ENCODE data around the gene GRAMD2A. TPM values are rescaled to one million over a fixed set of nuclear protein-coding genes. Genes with fewer than 3 reads are reported as not detected.

GRAMD2A gene
- polyA plus RNA-seq, 3 donors, result not detected

DNA sequence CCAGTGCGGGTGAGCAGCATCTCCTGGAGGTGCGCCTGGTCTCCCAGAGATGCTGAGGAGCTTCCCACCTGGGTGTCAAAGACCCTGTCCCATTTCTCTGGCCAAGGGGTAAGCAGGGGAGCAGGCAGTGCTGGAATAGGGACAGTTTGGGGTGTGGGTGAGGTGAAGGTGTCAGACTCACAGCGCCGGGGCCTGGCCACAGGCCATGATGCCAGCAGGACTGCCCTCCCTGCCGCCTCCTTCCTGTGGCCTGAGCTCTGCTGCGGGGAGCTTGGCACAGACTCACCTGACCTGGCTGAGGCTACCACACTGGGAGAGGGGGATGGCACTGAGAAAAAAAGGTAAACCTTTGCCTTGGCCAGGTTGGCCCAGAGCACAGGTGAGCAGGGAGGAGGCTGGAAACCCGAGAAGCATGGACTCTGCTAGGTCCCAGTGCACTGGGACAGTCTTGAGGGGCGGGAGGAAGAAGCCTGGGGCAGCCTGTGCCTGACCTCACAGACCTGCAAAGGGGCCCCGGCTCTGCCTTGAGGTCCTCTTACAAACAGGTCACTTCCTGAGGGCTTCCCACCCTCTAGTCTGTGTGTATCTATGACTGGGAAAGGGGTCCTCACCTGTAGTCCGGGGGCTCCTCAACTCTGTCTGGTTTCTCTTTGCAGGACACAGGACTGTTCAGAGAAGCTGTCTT, 28.2 kb downstream of the GRAMD2A start:
- H4K20me1 ChIP-seq (ENCODE audit: insufficient read depth, low read length), result no peaks in the 10 kb centered on the region
- WGBS (ENCODE audit: insufficient coverage), result 94% methylated on average over 6 of the region's 10 CpGs
- H3K79me2 ChIP-seq (ENCODE audit: insufficient read depth, low read length), result no peaks in the 10 kb centered on the region
- no peak overlapping the region for H2AFZ ChIP-seq (ENCODE audit: insufficient read depth, low read depth, low read length, poor library complexity, severe bottlenecking)
- intact Hi-C loops (cut with micrococcal nuclease), result no loop called here
- H3K9me3 Mint-ChIP-seq, result peaks cover 0 to 1% (median 0%) of the 10 kb centered on the region in 7 donors
- peaks cover 0 to 6% (median 0%) of the 10 kb centered on the region in 3 donors for H3K27me3 Mint-ChIP-seq (ENCODE audit: low read depth in 3 of 3)
- H3K4me1 ChIP-seq (ENCODE audit: control insufficient read depth in 1 of 2, insufficient read depth in 2 of 2, low read length in 2 of 2), result no peaks in the 10 kb centered on the region
- TF ChIP-seq, protein P1, sequence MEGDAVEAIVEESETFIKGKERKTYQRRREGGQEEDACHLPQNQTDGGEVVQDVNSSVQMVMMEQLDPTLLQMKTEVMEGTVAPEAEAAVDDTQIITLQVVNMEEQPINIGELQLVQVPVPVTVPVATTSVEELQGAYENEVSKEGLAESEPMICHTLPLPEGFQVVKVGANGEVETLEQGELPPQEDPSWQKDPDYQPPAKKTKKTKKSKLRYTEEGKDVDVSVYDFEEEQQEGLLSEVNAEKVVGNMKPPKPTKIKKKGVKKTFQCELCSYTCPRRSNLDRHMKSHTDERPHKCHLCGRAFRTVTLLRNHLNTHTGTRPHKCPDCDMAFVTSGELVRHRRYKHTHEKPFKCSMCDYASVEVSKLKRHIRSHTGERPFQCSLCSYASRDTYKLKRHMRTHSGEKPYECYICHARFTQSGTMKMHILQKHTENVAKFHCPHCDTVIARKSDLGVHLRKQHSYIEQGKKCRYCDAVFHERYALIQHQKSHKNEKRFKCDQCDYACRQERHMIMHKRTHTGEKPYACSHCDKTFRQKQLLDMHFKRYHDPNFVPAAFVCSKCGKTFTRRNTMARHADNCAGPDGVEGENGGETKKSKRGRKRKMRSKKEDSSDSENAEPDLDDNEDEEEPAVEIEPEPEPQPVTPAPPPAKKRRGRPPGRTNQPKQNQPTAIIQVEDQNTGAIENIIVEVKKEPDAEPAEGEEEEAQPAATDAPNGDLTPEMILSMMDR (IDR thresholded peaks at IDR 0.05), result no peak
- H3K27ac Mint-ChIP-seq, result no peak overlapping the region
- H3K4me3 Mint-ChIP-seq, result no peak overlapping the region
- no peak overlapping the region for H3K9ac ChIP-seq (ENCODE audit: insufficient read depth, low read length, poor library complexity, severe bottlenecking)
- no peak overlapping the region for H3K4me3 ChIP-seq (replicated peaks in 1 of 3; ENCODE audit: low read depth in 2 of 3, low read length in 3 of 3)
- no peaks in the 10 kb centered on the region for H3K4me1 Mint-ChIP-seq
- no peaks in the 10 kb centered on the region for H3K9me3 ChIP-seq (replicated peaks in 1 of 2; ENCODE audit: control insufficient read depth in 1 of 2, insufficient read depth in 1 of 2, low read length in 2 of 2)
- H3K36me3 Mint-ChIP-seq, result no peaks in the 10 kb centered on the region
- no peaks in the 10 kb centered on the region for H3K36me3 ChIP-seq (replicated peaks in 1 of 2; ENCODE audit: control insufficient read depth in 1 of 2, insufficient read depth in 2 of 2, low read length in 2 of 2)
- H3K4me2 ChIP-seq (replicated peaks; ENCODE audit: extremely low read depth, low read length, poor library complexity, severe bottlenecking), result no peak overlapping the region
- no peak for DNase-seq
- no peak overlapping the region for H3K27ac ChIP-seq (ENCODE audit: low read depth in 1 of 2, low read length in 2 of 2)
- H3K27me3 ChIP-seq (ENCODE audit: control insufficient read depth in 2 of 2, insufficient read depth in 2 of 2, low read length in 2 of 2), result no peaks in the 10 kb centered on the region

DNA sequence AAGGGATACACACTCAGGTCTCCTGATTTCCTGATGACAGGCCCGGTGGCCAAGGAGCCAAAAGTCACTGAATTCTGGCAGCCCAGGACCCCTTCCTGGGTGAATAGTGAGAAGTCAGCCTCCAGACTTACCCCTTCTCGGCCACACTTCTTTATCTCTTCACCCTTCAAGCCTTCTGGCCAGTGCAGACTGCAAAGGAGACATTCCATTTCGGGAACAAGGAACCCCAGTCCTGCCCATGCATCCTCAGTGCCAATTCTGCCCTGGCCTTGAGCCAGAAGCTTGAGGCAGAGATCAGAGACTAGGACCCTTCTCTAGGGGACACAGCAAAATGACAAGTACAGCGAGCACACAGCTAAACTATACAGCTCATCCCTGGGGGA, 28.8 kb downstream of the GRAMD2A start:
- Mint-ChIP-seq H3K36me3 (no peaks in the 10 kb centered on the region), H3K27me3 (ENCODE audit: low read depth in 3 of 3) (peaks cover 0 to 5% (median 3%) of the 10 kb centered on the region in 3 donors), H3K27ac (no peak overlapping the region), H3K9me3 (peaks cover 0 to 1% (median 0%) of the 10 kb centered on the region in 7 donors), H3K4me1 (no peaks in the 10 kb centered on the region), H3K4me3 (no peak overlapping the region)
- Histone ChIP-seq H3K36me3 (replicated peaks in 1 of 2; ENCODE audit: control insufficient read depth in 1 of 2, insufficient read depth in 2 of 2, low read length in 2 of 2) (no peaks in the 10 kb centered on the region), H3K4me3 (replicated peaks in 1 of 3; ENCODE audit: low read depth in 2 of 3, low read length in 3 of 3) (no peak overlapping the region), H3K4me1 (ENCODE audit: control insufficient read depth in 1 of 2, insufficient read depth in 2 of 2, low read length in 2 of 2) (no peaks in the 10 kb centered on the region), H3K79me2 (ENCODE audit: insufficient read depth, low read length) (no peaks in the 10 kb centered on the region), H4K20me1 (ENCODE audit: insufficient read depth, low read length) (no peaks in the 10 kb centered on the region), H3K27me3 (ENCODE audit: control insufficient read depth in 2 of 2, insufficient read depth in 2 of 2, low read length in 2 of 2) (no peaks in the 10 kb centered on the region), H2AFZ (ENCODE audit: insufficient read depth, low read depth, low read length, poor library complexity, severe bottlenecking) (no peak overlapping the region), H3K9ac (ENCODE audit: insufficient read depth, low read length, poor library complexity, severe bottlenecking) (no peak overlapping the region), H3K9me3 (replicated peaks in 1 of 2; ENCODE audit: control insufficient read depth in 1 of 2, insufficient read depth in 1 of 2, low read length in 2 of 2) (no peaks in the 10 kb centered on the region), H3K4me2 (replicated peaks; ENCODE audit: extremely low read depth, low read length, poor library complexity, severe bottlenecking) (no peak overlapping the region), H3K27ac (ENCODE audit: low read depth in 1 of 2, low read length in 2 of 2) (no peak overlapping the region)
- 83% methylated on average over 1 of the region's 4 CpGs for WGBS (ENCODE audit: insufficient coverage)
- TF ChIP-seq, protein P1 (IDR thresholded peaks at IDR 0.05), result no peak
- DNase-seq, result no peak
- intact Hi-C loops (cut with micrococcal nuclease), result no loop called here
